ENCODE data around the gene CBX2.

DNA sequence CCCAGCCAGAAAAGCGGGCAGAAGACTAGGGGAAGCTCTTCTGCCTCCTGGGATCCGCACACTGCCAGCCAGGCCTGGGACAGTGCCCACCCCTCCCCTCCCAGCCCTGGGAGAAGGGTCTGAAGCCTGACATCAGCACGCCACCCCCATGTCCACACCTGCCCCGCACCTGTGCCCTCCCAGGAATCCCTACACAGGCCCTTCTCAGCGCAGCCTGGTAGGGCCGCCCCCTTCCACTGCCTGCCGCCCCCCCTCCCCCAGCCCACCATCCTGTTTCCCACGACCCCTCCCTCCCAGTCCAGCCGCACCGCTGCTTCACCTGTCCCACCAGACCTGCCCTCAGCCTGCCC is 36.6 kb upstream of the CBX2 start:
- TF ChIP-seq, protein P1, sequence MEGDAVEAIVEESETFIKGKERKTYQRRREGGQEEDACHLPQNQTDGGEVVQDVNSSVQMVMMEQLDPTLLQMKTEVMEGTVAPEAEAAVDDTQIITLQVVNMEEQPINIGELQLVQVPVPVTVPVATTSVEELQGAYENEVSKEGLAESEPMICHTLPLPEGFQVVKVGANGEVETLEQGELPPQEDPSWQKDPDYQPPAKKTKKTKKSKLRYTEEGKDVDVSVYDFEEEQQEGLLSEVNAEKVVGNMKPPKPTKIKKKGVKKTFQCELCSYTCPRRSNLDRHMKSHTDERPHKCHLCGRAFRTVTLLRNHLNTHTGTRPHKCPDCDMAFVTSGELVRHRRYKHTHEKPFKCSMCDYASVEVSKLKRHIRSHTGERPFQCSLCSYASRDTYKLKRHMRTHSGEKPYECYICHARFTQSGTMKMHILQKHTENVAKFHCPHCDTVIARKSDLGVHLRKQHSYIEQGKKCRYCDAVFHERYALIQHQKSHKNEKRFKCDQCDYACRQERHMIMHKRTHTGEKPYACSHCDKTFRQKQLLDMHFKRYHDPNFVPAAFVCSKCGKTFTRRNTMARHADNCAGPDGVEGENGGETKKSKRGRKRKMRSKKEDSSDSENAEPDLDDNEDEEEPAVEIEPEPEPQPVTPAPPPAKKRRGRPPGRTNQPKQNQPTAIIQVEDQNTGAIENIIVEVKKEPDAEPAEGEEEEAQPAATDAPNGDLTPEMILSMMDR (IDR thresholded peaks at IDR 0.05; ENCODE audit: insufficient read depth, low read length) = no peak
- TF ChIP-seq POLR2AphosphoS5 (IDR thresholded peaks at IDR 0.05; ENCODE audit: low read depth) = no peak
- TF ChIP-seq SPI1 (IDR thresholded peaks at IDR 0.05; ENCODE audit: borderline replicate concordance, low read depth) = no peak
- TF ChIP-seq, protein P2, sequence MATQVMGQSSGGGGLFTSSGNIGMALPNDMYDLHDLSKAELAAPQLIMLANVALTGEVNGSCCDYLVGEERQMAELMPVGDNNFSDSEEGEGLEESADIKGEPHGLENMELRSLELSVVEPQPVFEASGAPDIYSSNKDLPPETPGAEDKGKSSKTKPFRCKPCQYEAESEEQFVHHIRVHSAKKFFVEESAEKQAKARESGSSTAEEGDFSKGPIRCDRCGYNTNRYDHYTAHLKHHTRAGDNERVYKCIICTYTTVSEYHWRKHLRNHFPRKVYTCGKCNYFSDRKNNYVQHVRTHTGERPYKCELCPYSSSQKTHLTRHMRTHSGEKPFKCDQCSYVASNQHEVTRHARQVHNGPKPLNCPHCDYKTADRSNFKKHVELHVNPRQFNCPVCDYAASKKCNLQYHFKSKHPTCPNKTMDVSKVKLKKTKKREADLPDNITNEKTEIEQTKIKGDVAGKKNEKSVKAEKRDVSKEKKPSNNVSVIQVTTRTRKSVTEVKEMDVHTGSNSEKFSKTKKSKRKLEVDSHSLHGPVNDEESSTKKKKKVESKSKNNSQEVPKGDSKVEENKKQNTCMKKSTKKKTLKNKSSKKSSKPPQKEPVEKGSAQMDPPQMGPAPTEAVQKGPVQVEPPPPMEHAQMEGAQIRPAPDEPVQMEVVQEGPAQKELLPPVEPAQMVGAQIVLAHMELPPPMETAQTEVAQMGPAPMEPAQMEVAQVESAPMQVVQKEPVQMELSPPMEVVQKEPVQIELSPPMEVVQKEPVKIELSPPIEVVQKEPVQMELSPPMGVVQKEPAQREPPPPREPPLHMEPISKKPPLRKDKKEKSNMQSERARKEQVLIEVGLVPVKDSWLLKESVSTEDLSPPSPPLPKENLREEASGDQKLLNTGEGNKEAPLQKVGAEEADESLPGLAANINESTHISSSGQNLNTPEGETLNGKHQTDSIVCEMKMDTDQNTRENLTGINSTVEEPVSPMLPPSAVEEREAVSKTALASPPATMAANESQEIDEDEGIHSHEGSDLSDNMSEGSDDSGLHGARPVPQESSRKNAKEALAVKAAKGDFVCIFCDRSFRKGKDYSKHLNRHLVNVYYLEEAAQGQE (IDR thresholded peaks at IDR 0.05; ENCODE audit: insufficient replicate concordance, low read depth) = no peak

Data from HL-60 (cell line).